PFSK-1 (cell line): ENCODE data around the gene ARNT2.

ENCODE experiments used
- FOXP2 ChIP-seq: optimal IDR thresholded peaks from 2 replicates; pipeline ENCODE3; 2011; ENCODE audit warnings: borderline replicate concordance, control low read depth, inconsistent platforms; ENCODE audit not compliant: insufficient read depth; ENCODE audit errors: extremely low read length, extremely low read depth
- POLR2AphosphoS5 ChIP-seq: IDR thresholded peaks from 2 replicates; pipeline ENCODE4 v1.6.1; 2012; ENCODE audit warnings: low read depth, mild to moderate bottlenecking, control low read depth, low read length, moderate library complexity
- REST ChIP-seq, 2 experiments: IDR thresholded peaks; 2 replicates each; pipeline versions ENCODE4 v1.6.1 to v1.8.0; 2011 to 2012; ENCODE audit warnings: low read depth in 2 of 2, low read length in 2 of 2, control low read depth in 1 of 2, inconsistent platforms in 1 of 2, mild to moderate bottlenecking in 1 of 2, moderate library complexity in 1 of 2; ENCODE audit not compliant: insufficient read depth in 1 of 2
- SIN3A ChIP-seq: IDR thresholded peaks from 2 replicates; pipeline ENCODE4 v1.6.1; 2012; ENCODE audit warnings: mild to moderate bottlenecking, low read length, moderate library complexity, borderline replicate concordance; ENCODE audit not compliant: insufficient read depth
- TAF1 ChIP-seq: IDR thresholded peaks from 2 replicates; pipeline ENCODE4 v1.6.1; 2012; ENCODE audit warnings: low read length, control low read depth, borderline replicate concordance; ENCODE audit not compliant: insufficient read depth

Gene ARNT2

DNA sequence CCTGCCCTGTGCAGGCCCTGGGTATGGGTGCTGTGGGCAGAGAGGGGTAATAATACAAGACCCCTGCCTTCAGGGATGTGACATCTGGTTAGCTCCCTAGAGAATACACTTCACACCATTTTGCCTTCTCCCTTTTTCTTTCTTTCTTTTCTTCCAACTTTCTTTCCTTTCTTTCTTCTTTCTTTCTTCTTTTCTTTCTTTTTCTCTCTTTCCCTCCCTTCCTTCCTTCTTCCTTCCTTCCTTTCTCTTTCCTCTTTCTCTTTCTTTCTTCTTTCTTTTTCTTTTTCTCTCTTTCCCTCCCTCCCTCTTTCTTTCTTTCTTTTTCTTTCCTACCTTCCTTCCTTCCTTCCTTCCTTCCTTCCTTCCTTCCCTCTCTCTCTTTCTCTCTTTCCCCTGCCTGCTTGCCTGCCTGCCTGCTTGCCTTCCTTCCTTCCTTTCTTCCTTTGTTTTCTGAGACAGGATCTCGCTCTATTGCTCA lies 222.5 kb downstream of the ARNT2 start:
- TF ChIP-seq TAF1, result no peak
- no peak for TF ChIP-seq REST (IDR thresholded peaks at IDR 0.05; ENCODE audit: insufficient read depth in 1 of 2, low read depth in 2 of 2, low read length in 2 of 2)
- no peak for TF ChIP-seq POLR2AphosphoS5
- TF ChIP-seq SIN3A, result no peak
- TF ChIP-seq FOXP2, result no peak

GRCh38 chr15:80629355-80629754 lies 225.2 kb downstream of the ARNT2 start:
- TF ChIP-seq FOXP2 (no peak), TAF1 (no peak), SIN3A (no peak), REST (IDR thresholded peaks at IDR 0.05; ENCODE audit: insufficient read depth in 1 of 2, low read depth in 2 of 2, low read length in 2 of 2) (no peak), POLR2AphosphoS5 (no peak)

DNA sequence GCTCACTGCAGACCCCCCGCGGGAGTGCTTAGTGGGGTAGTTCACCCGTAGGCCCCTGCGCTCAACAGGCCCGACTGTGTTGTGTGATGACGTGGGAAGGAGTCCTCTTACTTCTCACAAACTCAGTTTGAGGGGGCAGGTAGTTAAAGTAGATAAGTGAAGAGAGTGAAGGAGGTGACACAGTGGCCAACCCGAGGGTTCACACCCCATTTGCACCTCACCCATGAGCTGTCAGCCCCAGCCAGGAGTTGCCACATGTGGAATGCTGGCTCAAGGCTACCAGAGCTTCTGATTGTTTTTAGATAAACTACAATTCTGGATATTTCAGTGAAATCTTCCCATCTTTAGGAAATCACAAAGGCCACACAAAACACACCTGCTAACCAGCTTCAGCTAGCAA lies 226.8 kb downstream of the ARNT2 start:
- no peak for TF ChIP-seq FOXP2
- TF ChIP-seq SIN3A, result no peak
- TF ChIP-seq TAF1, result no peak
- TF ChIP-seq REST (IDR thresholded peaks at IDR 0.05; ENCODE audit: insufficient read depth in 1 of 2, low read depth in 2 of 2, low read length in 2 of 2), result no peak
- no peak for TF ChIP-seq POLR2AphosphoS5

DNA sequence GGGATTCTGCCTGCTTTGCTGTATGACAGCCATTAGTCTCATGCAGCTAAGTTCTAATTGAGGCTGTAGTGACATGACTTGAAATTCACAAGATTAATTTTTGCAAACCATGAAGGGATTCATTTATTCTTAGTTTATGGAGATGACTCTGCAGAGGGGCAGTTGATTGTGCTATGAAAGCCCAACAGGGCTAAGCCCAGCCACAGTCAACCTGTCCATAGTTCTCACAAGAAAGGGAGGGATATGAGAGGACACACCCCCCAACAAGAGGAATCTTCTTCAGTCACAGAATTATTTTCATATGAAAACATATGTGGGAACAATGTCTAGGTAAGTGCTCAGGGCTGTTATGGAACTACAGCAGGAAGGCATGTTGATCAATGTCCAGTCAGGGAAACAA lies 229.0 kb downstream of the ARNT2 start:
- no peak for TF ChIP-seq POLR2AphosphoS5
- no peak for TF ChIP-seq TAF1
- no peak for TF ChIP-seq REST (IDR thresholded peaks at IDR 0.05; ENCODE audit: insufficient read depth in 1 of 2, low read depth in 2 of 2, low read length in 2 of 2)

DNA sequence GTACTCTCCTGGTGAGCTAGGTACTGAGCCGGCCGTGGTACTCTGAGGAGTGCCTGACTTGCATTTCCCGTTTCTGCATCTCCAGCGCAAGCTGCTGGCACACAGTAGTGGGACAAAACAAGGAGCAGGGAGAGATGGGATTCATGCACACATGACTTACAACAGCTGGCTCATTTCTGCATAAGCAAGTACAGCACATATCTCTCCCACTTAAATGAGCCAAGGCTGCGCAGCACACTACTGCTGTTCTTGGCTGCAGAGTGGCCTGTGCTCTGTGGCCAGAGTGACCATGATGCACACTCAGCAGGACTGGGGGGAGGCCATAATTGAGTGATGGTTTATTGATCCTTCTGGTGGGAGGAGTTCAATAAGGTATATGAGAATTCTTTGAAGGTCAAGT lies 231.8 kb downstream of the ARNT2 start:
- no peak for TF ChIP-seq REST (IDR thresholded peaks at IDR 0.05; ENCODE audit: insufficient read depth in 1 of 2, low read depth in 2 of 2, low read length in 2 of 2)
- no peak for TF ChIP-seq FOXP2
- TF ChIP-seq SIN3A, result no peak
- no peak for TF ChIP-seq POLR2AphosphoS5
- no peak for TF ChIP-seq TAF1
